ENCODE measurements around the gene MAGI2. TPM values are rescaled to one million over a fixed set of nuclear protein-coding genes. Genes with fewer than 3 reads are reported as not detected.
"Not testable (repeated sequence)": the region's sequence is repeated elsewhere in the genome, so short reads cannot be mapped to it uniquely, and the experiment has no call there.

Gene MAGI2
- total RNA-seq, 1 donor from 2014 or later = 64.2 TPM

GRCh38 chr7:79034730-79035129, 418.7 kb downstream of the MAGI2 start:
- DNase-seq = no peak
- Mint-ChIP-seq H3K27me3 (ENCODE audit: unreplicated experiment) (no peaks in the 10 kb centered on the region), H3K4me3 (ENCODE audit: unreplicated experiment) (no peak overlapping the region), H3K4me1 (ENCODE audit: low read depth, unreplicated experiment) (no peaks in the 10 kb centered on the region), H3K27ac (ENCODE audit: unreplicated experiment) (no peak overlapping the region), H3K36me3 (ENCODE audit: unreplicated experiment) (no peaks in the 10 kb centered on the region), H3K9me3 (ENCODE audit: unreplicated experiment) (no peaks in the 10 kb centered on the region)
- no peak for TF ChIP-seq CTCF (IDR thresholded peaks at IDR 0.05; ENCODE audit: partially characterized antibody, unreplicated experiment)

GRCh38 chr7:79019711-79020110, 433.8 kb downstream of the MAGI2 start:
- not testable (repeated sequence) for H3K9me3 Mint-ChIP-seq (ENCODE audit: unreplicated experiment); H3K27ac Mint-ChIP-seq (ENCODE audit: unreplicated experiment); H3K36me3 Mint-ChIP-seq (ENCODE audit: unreplicated experiment); DNase-seq; H3K4me3 Mint-ChIP-seq (ENCODE audit: unreplicated experiment); H3K4me1 Mint-ChIP-seq (ENCODE audit: low read depth, unreplicated experiment); H3K27me3 Mint-ChIP-seq (ENCODE audit: unreplicated experiment)

GRCh38 chr7:79011921-79012320, 441.5 kb downstream of the MAGI2 start:
- H3K27ac Mint-ChIP-seq (ENCODE audit: unreplicated experiment) = no peak overlapping the region

GRCh38 chr7:79009647-79010046, 443.8 kb downstream of the MAGI2 start:
- H3K36me3 Mint-ChIP-seq (ENCODE audit: unreplicated experiment) = no peaks in the 10 kb centered on the region
- no peak overlapping the region for H3K4me3 Mint-ChIP-seq (ENCODE audit: unreplicated experiment)
- no peak for DNase-seq
- no peak for TF ChIP-seq CTCF (IDR thresholded peaks at IDR 0.05; ENCODE audit: partially characterized antibody, unreplicated experiment)
- no peaks in the 10 kb centered on the region for H3K9me3 Mint-ChIP-seq (ENCODE audit: unreplicated experiment)
- no peak overlapping the region for H3K27ac Mint-ChIP-seq (ENCODE audit: unreplicated experiment)
- H3K4me1 Mint-ChIP-seq (ENCODE audit: low read depth, unreplicated experiment) = no peaks in the 10 kb centered on the region
- no peaks in the 10 kb centered on the region for H3K27me3 Mint-ChIP-seq (ENCODE audit: unreplicated experiment)

More at GRCh38 chr7:79011921-79012320, 441.5 kb downstream of the MAGI2 start:
- Mint-ChIP-seq H3K27me3 (ENCODE audit: unreplicated experiment) (no peaks in the 10 kb centered on the region), H3K4me3 (ENCODE audit: unreplicated experiment) (no peak overlapping the region), H3K9me3 (ENCODE audit: unreplicated experiment) (no peaks in the 10 kb centered on the region), H3K36me3 (ENCODE audit: unreplicated experiment) (no peaks in the 10 kb centered on the region), H3K4me1 (ENCODE audit: low read depth, unreplicated experiment) (no peaks in the 10 kb centered on the region)
- TF ChIP-seq CTCF (IDR thresholded peaks at IDR 0.05; ENCODE audit: partially characterized antibody, unreplicated experiment) = no peak
- no peak for DNase-seq

GRCh38 chr7:79008786-79009185, 444.7 kb downstream of the MAGI2 start:
- Mint-ChIP-seq H3K9me3 (ENCODE audit: unreplicated experiment) (no peaks in the 10 kb centered on the region), H3K4me3 (ENCODE audit: unreplicated experiment) (no peak overlapping the region), H3K4me1 (ENCODE audit: low read depth, unreplicated experiment) (no peaks in the 10 kb centered on the region), H3K27ac (ENCODE audit: unreplicated experiment) (no peak overlapping the region), H3K27me3 (ENCODE audit: unreplicated experiment) (no peaks in the 10 kb centered on the region), H3K36me3 (ENCODE audit: unreplicated experiment) (no peaks in the 10 kb centered on the region)
- no peak for TF ChIP-seq CTCF (IDR thresholded peaks at IDR 0.05; ENCODE audit: partially characterized antibody, unreplicated experiment)
- no peak for DNase-seq

GRCh38 chr7:78996013-78996412, 457.5 kb downstream of the MAGI2 start:
- no peak for DNase-seq
- Mint-ChIP-seq H3K4me3 (ENCODE audit: unreplicated experiment) (no peak overlapping the region), H3K36me3 (ENCODE audit: unreplicated experiment) (no peaks in the 10 kb centered on the region), H3K27ac (ENCODE audit: unreplicated experiment) (no peak overlapping the region), H3K9me3 (ENCODE audit: unreplicated experiment) (no peaks in the 10 kb centered on the region), H3K4me1 (ENCODE audit: low read depth, unreplicated experiment) (no peaks in the 10 kb centered on the region), H3K27me3 (ENCODE audit: unreplicated experiment) (no peaks in the 10 kb centered on the region)
- TF ChIP-seq CTCF (IDR thresholded peaks at IDR 0.05; ENCODE audit: partially characterized antibody, unreplicated experiment) = no peak

Data from glutamatergic neuron (in vitro differentiated cells).